ENCODE results near the gene KCNV2. TPM values are rescaled to one million over a fixed set of nuclear protein-coding genes. Genes with fewer than 3 reads are reported as not detected.
A peak's percentile ranks its signal among the peaks of the same experiment; 100 is the strongest.

KCNV2 gene
- total RNA-seq, 2 donors from 2014 or later: not detected

DNA sequence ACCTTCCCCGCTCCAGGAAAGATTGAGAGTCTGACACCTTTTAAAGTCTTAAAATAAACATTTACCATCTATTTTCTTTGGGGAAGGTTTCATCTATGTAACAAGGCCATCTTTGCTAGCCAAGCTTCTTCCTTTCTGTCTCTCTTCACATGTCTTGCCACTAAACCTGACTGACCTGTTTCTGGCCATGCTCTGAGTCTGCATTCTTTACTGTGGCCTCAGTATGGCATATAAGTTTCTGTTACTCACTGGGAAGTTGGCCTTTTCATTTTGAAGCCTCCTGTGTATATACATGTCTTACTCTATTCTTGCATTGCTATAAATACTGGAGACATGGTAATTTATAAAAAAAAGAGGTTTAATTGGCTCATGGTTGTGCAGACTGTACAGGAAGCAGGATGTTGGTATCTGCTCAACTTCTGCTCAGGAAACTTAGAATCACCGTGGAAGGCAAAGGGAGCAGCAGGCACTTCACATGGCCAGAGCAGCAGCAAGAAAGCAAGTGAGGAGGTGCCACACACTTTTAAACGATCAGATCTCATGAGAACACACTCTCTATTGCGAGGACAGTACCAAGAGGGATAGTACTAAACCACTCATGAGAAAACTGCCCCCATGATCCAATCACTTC lies 48.1 kb downstream of the KCNV2 start:
- no peaks in the 10 kb centered on the region for H3K9me3 ChIP-seq
- no peak for DNase-seq
- 79 to 81% methylated on average over 4 of the region's 4 CpGs for WGBS, 2 donors
- H3K36me3 ChIP-seq (replicated peaks in 1 of 2; ENCODE audit: insufficient read depth in 1 of 2, low read depth in 2 of 2): no peaks in the 10 kb centered on the region
- no peak overlapping the region for H3K4me3 ChIP-seq
- no peak overlapping the region for H3K27ac ChIP-seq
- intact Hi-C loops (cut with DNase I): no loop called here
- TF ChIP-seq, protein P1, sequence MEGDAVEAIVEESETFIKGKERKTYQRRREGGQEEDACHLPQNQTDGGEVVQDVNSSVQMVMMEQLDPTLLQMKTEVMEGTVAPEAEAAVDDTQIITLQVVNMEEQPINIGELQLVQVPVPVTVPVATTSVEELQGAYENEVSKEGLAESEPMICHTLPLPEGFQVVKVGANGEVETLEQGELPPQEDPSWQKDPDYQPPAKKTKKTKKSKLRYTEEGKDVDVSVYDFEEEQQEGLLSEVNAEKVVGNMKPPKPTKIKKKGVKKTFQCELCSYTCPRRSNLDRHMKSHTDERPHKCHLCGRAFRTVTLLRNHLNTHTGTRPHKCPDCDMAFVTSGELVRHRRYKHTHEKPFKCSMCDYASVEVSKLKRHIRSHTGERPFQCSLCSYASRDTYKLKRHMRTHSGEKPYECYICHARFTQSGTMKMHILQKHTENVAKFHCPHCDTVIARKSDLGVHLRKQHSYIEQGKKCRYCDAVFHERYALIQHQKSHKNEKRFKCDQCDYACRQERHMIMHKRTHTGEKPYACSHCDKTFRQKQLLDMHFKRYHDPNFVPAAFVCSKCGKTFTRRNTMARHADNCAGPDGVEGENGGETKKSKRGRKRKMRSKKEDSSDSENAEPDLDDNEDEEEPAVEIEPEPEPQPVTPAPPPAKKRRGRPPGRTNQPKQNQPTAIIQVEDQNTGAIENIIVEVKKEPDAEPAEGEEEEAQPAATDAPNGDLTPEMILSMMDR (IDR thresholded peaks at IDR 0.05): no peak
- TF ChIP-seq POLR2A (IDR thresholded peaks at IDR 0.05): no peak
- H3K27me3 ChIP-seq: no peaks in the 10 kb centered on the region
- no peak for ATAC-seq
- peaks cover 29% of the 10 kb centered on the region for H3K4me1 ChIP-seq

DNA sequence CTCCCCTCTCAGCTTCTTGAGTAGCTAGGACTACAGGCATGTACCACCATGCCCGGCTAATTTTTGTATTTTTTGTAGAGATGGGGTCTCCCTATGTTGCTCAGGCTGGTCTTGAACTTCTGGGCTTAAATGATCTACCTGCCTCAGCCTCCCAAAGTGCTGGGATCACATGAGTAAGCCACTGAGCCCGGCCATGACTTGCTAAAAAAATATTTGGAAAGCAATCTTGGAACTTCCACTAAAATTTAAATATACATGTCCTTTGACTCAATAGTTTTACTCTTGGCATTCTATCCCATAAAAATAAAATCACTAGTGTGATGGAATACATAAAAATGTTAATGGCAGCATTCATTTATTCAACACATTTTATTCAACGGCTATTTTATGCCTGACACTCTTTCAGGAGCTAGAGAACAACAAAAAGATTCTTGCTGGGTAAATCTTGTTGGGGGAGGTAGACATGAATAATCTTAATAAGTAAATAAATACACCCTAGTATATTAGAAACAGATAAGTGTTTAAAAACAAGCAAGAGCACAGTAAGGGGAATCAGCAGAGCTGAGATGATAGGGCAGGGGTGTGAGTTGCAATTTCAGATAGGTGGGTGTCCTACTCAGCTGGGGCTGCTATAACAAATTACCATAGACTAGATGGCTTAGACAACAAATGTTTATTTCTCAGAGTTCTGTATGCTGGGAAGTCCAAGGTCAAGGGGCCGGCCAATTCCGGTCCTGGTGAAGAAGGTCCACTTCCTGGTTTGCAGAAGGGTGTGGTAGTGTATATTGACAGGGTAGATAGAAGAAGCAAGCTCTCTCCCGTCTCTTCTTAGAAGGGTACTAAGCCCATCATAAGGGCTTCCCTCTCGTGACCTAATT lies 50.7 kb downstream of the KCNV2 start:
- intact Hi-C loops (cut with DNase I): no loop called here
- H3K27ac ChIP-seq: no peak overlapping the region
- H3K4me3 ChIP-seq: no peak overlapping the region
- ATAC-seq (no peak), DNase-seq (peak in 1 of 4 donors; percentile 22)
- H3K27me3 ChIP-seq: no peaks in the 10 kb centered on the region
- H3K9me3 ChIP-seq: no peaks in the 10 kb centered on the region
- TF ChIP-seq, protein P1 (IDR thresholded peaks at IDR 0.05): no peak
- no peak for TF ChIP-seq POLR2A (IDR thresholded peaks at IDR 0.05)
- WGBS, 2 donors: 65 to 73% methylated on average over 7 of the region's 7 CpGs
- peaks cover 29% of the 10 kb centered on the region for H3K4me1 ChIP-seq
- no peaks in the 10 kb centered on the region for H3K36me3 ChIP-seq (replicated peaks in 1 of 2; ENCODE audit: insufficient read depth in 1 of 2, low read depth in 2 of 2)

DNA sequence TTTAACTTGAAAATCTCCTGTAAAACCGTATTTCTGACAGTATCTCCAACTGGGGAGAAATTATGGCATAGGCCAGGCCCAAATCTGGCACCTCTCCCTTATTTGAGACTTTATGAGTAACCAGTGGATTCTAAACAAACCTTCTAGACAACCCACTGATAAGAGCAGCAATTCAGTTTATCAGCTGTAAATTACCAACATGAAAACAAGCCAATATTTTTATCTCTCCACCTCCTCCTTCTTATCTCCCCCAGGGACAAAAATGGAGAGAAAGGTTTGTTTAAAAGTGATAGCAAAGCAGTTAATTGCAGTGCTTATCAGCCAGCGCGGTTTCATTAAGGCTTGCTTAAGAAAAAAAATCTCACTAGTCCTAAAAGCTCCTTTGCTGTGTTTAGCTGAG lies 53.8 kb downstream of the KCNV2 start:
- H3K36me3 ChIP-seq (replicated peaks in 1 of 2; ENCODE audit: insufficient read depth in 1 of 2, low read depth in 2 of 2): no peaks in the 10 kb centered on the region
- peaks cover 29% of the 10 kb centered on the region for H3K4me1 ChIP-seq
- intact Hi-C loops (cut with DNase I): no loop called here
- ATAC-seq (peak; percentile 68), DNase-seq (peak in 1 of 4 donors; percentile 20)
- WGBS, 2 donors: 10 to 21% methylated on average over 3 of the region's 3 CpGs
- no peaks in the 10 kb centered on the region for H3K9me3 ChIP-seq
- H3K27ac ChIP-seq: peak overlapping the region in 1 of 4 donors; percentile 50
- no peaks in the 10 kb centered on the region for H3K27me3 ChIP-seq
- no peak overlapping the region for H3K4me3 ChIP-seq
- TF ChIP-seq, protein P1 (IDR thresholded peaks at IDR 0.05): no peak
- TF ChIP-seq POLR2A (IDR thresholded peaks at IDR 0.05): no peak

DNA sequence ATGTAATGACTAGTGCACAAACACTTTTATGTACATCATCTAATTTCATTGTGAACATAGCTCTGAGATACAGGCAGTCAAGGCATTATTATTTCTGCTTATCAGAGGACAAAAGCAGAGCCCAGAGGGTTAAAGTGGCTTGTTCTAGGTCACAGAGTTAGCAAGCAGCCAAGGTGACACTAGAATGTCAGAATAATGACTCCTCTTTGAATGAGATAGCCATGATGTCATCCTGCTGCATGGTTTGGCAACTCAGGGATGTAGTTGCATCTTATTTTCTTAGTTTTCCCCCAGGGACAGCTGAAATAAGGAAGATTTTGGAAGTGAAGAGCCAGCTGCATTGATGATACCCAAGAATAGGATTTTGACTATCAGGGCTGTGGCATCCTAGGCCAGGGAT lies 54.4 kb downstream of the KCNV2 start:
- TF ChIP-seq, protein P1 (IDR thresholded peaks at IDR 0.05): no peak
- no peak for TF ChIP-seq POLR2A (IDR thresholded peaks at IDR 0.05)
- H3K27ac ChIP-seq: peak overlapping the region in 1 of 4 donors; percentile 50
- peaks cover 0 to 3% of the 10 kb centered on the region in 2 donors for H3K36me3 ChIP-seq (replicated peaks in 1 of 2; ENCODE audit: insufficient read depth in 1 of 2, low read depth in 2 of 2)
- intact Hi-C loops (cut with DNase I): no loop called here
- no peak overlapping the region for H3K4me3 ChIP-seq
- DNase-seq: no peak
- peak; percentile 9 for ATAC-seq
- no peaks in the 10 kb centered on the region for H3K9me3 ChIP-seq
- H3K4me1 ChIP-seq: peaks cover 29% of the 10 kb centered on the region
- no peaks in the 10 kb centered on the region for H3K27me3 ChIP-seq
